Measurements from ENCODE around the gene KPNA6. TPM values are rescaled to one million over a fixed set of nuclear protein-coding genes. Genes with fewer than 3 reads are reported as not detected.

Gene KPNA6
- total and polyA plus RNA-seq, 9 of the 15 experiments (the other 6 are each of a cell fraction or from before 2014, with no cell fraction given), result 20.1 to 54.6 (median 32.2) TPM

- peak; percentile 71; the same call in 1 of the 2 replicates for TF ChIP-seq HBP1 (CRISPR knock-in tag; IDR thresholded peaks at IDR 0.05)
- TF ChIP-seq SRF (CRISPR knock-in tag; IDR thresholded peaks at IDR 0.05), result no peak; a peak in 1 of 4 replicates
- TF ChIP-seq ZBTB40 (IDR thresholded peaks at IDR 0.05), result 0 out of 2 replicates have a peak, but pooled peaks have one; percentile 24
- TF ChIP-seq ZBTB40 (CRISPR knock-in tag; IDR thresholded peaks at IDR 0.05), result no peak
- TF ChIP-seq ILF3 (IDR thresholded peaks at IDR 0.05; ENCODE audit: borderline replicate concordance), result no peak
- no peak for TF ChIP-seq SMARCE1 (IDR thresholded peaks at IDR 0.05)
- TF ChIP-seq TEAD2 (tag; IDR thresholded peaks at IDR 0.05), result peak; percentile 42; the same call in 1 of the 2 replicates
- TF ChIP-seq EP400 (IDR thresholded peaks at IDR 0.05), result peak; percentile 74
- TF ChIP-seq HSF4 (CRISPR knock-in tag; IDR thresholded peaks at IDR 0.05; ENCODE audit: borderline replicate concordance), result no peak
- no peak for TF ChIP-seq TRIM25 (IDR thresholded peaks at IDR 0.05; ENCODE audit: borderline replicate concordance)
- no peak for TF ChIP-seq SMARCA5 (IDR thresholded peaks at IDR 0.05)
- TF ChIP-seq GTF2A2 (tag; IDR thresholded peaks at IDR 0.05), result no peak
- peak; percentile 61 for TF ChIP-seq RBFOX2 (IDR thresholded peaks at IDR 0.05; ENCODE audit: low read depth, low read length)
- peak; percentile 42; the same call in 1 of the 2 replicates for TF ChIP-seq ZBTB17 (CRISPR knock-in tag; IDR thresholded peaks at IDR 0.05)
These were observed 92.6 kb downstream of the KPNA6 start, which contains the start of gene CCDC28B (continued) for GRCh38 chr1:32200226-32201010.
